HG03521 (cell line): ENCODE measurements around the gene CASZ1.

Experiments
- ATAC-seq: cut with Tn5 transposase; IDR thresholded peaks from one replicate; pipeline ENCODE4 v1.9.1; 2021; ENCODE audit warnings: mild to moderate bottlenecking, moderate library complexity; ENCODE audit not compliant: unreplicated experiment

Gene CASZ1

GRCh38 chr1:10659646-10660540 lies 136.6 kb downstream of the CASZ1 start:
- ATAC-seq: no peak

DNA sequence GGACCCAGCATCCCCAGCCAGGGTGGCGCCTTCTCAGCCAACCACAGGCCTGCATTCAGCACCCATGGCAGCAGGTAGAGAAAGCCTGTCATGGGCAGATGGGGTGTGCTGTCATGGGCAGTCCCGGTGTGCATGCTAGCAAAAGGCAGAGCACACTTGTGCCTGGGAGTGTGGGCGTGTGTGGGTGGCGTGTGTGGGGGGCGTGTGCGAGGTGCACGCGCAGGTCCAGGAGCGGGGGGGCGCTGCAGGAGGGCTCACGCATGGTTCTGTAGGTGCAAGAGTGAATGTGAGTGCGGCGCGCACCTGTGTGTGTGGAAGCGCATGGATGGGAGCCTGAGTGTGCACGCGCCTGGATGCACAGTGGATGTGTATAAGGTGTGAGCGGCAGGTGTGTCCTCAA lies 137.2 kb downstream of the CASZ1 start:
- ATAC-seq: no peak

GRCh38 chr1:10658396-10659066 lies 137.9 kb downstream of the CASZ1 start:
- ATAC-seq: no peak

DNA sequence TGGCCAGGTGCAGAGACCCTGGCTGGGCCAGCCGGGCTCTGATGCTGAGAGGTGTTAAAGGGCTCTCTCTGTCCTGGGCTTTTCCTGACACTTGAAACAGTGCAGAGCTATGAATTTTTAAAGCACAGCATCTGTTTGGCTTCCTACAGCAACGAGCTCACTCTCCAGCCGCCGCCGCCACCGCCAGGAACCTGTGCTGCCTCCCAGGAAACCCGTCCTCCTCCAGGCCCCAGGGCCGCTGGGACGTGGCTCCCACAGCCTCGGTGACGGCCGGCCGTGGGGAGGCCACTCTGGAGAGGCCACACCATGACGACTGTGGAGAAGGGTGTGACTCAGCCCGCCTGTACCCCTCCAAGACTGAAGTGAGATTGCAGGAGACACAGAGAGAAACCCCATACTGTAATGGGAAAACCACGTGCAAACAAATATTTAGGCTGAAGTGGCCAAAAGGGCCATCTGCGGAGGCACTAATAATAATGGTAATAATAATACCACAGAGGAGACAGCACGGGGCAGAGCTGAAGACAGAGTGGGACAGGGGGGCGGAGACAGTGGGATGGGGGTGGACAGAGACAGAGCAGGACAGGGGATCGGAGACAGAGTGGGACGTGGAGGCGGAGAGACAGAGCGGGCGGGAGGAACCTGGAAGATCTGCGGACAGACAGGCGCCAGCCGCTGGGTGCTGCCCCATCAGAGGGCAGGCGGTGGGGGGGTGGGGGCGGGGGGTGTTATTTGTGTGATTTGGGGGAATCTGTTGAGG lies 139.2 kb downstream of the CASZ1 start:
- ATAC-seq: no peak

DNA sequence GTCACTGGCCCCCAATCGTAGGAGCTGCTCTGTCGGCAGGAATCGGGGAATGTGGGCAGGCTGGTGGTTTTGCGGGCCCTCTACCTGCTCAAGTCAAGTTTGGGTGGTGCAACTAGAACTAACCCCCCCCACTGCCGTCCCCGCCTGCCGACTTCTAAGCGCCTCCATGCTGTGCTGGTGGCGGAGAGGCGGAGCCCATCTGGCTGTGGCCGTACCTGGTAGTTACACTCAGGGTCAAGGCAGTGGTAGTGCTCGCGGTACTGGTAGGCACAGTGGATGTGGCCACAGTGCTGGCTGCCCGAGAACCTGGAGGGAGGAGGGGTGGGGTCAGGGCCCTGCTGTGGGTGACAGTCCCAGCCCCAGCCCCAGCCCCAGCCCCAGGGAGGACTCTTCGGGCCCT lies 140.0 kb downstream of the CASZ1 start:
- ATAC-seq: no peak

DNA sequence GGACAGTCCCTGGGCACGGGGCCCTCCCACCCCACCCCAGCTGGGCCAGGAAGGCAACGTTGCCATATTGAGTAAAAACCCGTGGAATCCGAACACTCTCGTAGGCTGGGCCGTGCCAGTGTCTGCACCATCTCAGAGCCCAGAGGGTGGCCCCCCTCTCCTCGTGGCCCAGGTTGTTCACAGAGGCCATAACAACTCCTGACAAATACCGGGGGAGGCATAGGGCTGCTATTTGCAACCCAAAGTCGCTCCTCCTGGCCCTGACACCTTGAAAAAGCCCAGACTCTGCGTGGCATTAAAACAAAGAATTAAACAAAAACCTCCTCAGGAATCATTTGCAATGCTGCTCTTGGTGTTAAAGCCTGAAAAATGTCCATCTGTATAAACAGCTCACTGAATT lies 141.4 kb downstream of the CASZ1 start:
- no peak for ATAC-seq

DNA sequence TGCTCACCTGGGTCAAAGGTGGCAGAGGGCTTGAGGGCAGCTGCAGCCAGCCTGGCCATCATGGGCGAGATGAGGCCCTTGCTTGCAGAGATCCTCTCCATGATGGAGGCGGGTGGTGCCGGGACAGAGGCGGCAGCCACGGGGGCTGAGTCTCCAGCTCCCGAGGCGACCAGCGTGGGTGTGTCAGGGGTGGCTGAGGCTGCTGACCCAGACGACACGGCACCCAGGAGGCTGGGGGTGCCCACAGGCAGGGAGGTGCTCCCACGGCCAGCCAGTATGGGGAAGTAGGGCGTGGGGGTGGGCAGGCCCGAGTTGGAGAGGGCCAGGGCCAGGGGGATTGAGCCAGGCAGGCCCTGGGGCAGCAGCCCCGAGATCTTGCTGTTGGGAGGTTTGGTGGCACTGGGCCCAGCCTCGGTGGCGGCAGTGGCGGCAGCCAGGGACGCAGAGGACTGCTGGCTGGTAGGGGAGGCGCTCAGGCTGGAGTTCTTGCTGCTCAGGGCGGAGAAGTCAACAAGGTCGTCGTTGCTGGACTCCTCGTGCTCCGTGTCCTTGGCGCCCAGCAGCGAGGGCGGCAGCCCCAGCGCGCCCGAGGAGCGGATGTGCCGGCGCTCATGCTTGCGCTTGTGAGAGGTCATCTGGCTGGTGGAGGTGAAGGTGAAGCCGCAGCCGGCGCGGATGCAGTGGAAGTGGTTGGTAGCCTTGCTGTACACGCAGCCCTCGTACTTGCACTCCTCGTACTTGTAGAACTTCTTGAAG lies 142.9 kb downstream of the CASZ1 start:
- no peak for ATAC-seq

DNA sequence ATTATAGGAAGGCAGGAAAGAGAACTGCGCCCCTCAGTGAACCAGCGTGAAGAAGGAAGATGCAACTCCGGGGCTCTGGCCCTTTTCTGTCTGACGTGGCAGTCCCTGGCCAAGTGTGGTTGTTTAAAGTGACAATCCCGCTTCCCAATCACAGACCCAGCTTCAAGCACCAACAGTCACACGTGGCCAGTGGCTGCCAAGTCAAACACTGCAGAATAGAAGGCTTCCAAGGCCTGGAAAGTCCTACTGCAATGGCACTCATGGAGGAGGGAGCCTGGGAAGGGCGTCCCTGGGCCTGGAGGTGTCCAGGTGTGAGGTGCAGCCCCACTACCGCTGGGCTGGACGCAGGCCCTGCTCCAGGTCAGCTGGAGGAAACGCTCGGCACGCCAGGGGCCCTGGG lies 143.8 kb downstream of the CASZ1 start:
- ATAC-seq: no peak

- ATAC-seq: no peak
Observed at GRCh38 chr1:10651793-10652192, 144.7 kb downstream of the CASZ1 start.

- ATAC-seq: no peak
Observed at GRCh38 chr1:10651389-10651766, 145.1 kb downstream of the CASZ1 start.

GRCh38 chr1:10650556-10651388 lies 145.7 kb downstream of the CASZ1 start:
- ATAC-seq: no peak

- no peak for ATAC-seq
Observed at GRCh38 chr1:10649517-10650201, 146.8 kb downstream of the CASZ1 start.

- no peak for ATAC-seq
Observed at GRCh38 chr1:10648689-10649516, 147.5 kb downstream of the CASZ1 start.

DNA sequence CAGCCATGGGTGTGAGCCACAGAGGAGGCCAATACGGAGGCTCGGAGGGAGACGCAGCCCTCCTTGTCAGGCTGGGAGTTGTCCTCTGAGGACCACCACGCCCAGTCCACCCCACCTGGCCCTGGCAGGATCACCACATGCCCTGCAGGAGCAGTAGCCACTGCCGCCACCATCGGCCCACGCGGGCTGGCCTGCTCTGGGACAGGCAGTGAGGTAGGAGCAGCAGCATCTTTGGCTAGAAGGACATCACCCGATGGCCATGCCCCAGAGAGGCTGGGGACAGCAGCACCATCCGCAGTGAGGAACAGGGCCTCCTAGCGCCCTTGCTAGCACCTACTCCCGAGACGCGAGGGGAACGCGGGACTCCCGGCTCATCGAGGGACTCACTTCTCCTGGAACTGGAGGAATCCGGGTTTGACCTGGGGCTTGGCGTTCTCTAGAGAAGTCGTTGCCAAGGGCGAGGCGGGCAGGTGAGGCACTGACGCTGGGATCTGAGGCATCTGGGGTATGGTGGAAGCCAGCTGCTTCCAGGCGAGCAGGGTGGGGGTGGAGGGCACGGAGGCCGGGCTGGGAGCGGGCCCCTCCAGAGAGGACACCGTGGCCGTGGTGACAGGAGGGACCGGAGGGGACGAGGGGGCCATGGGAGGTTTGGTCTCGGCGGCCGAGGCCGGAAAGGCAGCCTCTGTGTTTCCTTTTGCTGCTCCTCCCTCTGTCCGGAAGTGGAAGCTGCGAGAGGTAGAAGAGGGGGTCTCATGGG lies 148.9 kb downstream of the CASZ1 start:
- no peak for ATAC-seq

DNA sequence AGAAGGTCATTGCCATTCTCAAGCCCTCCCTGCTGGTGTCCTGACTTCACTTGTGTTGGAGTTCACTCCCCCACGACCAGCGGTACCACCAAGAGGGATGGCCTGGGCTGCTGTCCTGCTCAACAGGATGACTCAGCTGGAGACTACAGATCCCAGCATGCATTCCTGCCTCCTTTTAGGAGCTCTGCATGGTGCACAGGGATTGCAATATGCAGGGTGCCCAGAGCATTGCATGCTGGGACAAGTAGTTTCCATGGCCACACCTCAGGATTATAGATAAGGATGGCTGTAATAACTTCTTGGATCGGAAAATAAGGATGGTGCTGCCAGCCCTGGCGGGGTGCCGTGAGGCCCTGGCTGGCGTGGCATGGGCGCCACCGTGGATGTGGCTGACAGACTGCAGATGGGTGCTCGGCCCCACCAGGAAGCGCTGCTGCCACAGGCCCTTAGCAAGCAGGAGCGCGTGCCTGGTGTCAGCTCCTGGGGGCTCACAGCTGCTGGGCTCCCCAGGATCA lies 150.0 kb downstream of the CASZ1 start:
- ATAC-seq: no peak

DNA sequence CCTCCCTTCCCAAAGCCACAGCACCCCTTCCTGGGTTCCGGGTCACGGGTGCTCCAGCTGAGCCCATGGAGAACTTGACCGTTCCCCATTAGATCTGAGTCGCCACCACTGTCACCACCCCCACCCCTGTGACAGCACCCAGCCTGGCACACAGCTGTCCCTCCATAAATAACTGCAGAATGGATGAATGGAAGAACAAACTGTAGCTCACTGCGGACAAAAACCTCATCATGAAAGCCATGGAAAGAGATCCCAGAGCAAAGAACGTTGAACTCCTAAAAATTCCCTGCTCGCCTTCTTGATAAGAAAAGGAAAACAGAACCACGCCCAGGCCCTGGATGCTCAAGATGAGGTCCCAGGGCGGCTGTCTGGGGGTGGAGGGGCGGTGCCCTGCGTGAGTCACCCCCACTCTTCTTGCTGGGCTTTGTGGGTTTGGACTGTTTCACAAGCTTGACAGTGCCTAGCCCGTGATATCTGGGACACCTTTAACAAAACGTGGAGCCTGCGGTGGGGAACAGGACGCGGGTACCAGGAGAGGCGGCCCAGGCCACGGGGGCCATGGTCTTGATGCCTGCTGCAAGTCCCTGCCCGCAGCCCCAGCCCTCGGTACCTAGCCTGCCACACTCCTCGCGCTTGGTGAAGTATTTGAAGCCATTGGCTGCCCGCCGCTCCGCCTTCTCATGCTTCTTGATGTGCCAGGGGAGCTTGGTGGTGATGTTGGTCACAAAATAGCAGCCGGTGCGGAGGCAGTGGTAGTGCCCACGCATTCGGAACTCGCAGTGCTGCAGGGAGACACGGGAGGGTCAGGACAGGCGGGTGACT lies 151.9 kb downstream of the CASZ1 start:
- no peak for ATAC-seq
